NOMO-1 treated with dmso at 0.1 percent for 144 hours (cell line): ENCODE data around the gene RIPPLY2.
"Not testable (repeated sequence)": the region's sequence is repeated elsewhere in the genome, so short reads cannot be mapped to it uniquely, and the experiment has no call there.

ENCODE experiments used
- DNase-seq: peaks from one replicate; lab custom pipeline; 2025; ENCODE audit not compliant: unreplicated experiment; lab: John Stamatoyannopoulos, UW

The RIPPLY2 gene

GRCh38 chr6:83853178-83854000 is at the start of gene RIPPLY2:
Gene RIPPLY2, plus strand, starts transcription at chr6:83853360. Its CDS starts 57 bp downstream, at chr6:83853417.
- no peak for DNase-seq

DNA sequence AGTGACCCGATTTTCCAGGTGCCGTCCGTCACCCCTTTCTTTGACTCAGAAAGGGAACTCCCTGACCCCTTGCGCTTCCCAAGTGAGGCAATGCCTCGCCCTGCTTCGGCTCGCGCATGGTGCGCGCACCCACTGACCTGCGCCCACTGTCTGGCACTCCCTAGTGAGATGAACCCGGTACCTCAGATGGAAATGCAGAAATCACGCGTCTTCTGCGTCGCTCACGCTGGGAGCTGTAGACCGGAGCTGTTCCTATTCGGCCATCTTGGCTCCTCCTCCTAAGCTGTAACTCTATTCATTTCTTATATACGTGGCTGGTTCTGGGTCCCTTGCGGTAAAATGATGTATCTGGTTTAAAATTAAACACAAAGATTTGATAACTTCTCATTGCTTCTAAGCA is 49.7 kb upstream of the RIPPLY2 start:
- DNase-seq = not testable (repeated sequence)

GRCh38 chr6:83804886-83805285 is 48.3 kb upstream of the RIPPLY2 start:
- DNase-seq = no peak

GRCh38 chr6:83808005-83808404 is 45.2 kb upstream of the RIPPLY2 start:
- no peak for DNase-seq

GRCh38 chr6:83808926-83809325 is 44.2 kb upstream of the RIPPLY2 start:
- DNase-seq = no peak

GRCh38 chr6:83812595-83812994 is 40.6 kb upstream of the RIPPLY2 start:
- no peak for DNase-seq

DNA sequence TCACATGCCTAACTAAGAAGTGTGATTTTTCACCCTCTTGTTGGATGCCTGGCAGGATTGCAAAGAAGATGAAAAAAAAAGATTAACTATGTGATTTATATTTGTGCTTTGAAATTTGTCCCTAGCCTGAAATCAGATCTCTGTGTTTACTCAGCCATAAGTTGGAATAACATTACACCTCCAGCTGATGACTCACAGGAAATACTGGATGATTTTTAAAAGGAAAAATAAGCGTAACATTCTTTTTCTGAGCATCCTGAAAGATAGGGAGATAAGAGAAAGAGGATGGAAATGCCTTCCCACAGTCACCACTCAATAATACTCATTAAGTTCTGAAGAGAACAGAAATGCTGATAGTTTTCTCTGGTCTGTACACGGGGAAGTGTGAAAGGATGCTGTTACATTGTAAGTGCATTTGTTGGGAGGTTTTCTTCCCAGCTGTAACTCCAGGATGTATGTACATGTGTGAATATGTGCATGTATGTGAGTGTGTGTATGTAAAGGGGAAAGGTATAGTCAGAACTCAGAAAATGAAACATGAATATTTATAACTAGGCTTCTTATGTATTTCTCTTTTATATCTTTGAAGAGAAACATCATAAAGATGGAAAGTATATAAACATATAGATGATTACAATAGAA is 37.4 kb upstream of the RIPPLY2 start:
- DNase-seq = no peak

- no peak for DNase-seq
Measured at GRCh38 chr6:83822629-83823169, 30.5 kb upstream of the RIPPLY2 start.

- DNase-seq = no peak
Measured at GRCh38 chr6:83824388-83824801, 28.8 kb upstream of the RIPPLY2 start.

DNA sequence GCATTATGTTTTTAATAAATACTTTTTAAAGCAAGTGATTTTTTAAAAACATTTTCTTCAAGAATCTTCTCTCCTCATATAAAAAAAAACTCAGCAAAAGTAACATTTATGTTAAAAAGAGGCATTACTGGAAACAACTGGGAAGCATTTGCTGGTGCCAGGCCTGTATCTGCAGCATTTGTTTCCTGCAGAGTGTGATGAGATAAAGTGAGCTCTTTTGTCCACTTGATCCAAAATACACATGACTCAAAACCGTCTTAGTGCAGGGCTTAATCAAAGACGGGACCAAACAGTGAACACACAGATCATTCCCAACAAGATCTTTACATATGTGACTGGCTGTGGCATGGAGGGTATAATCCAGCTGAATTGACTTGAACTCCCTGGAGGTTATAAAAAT is 28.3 kb upstream of the RIPPLY2 start:
- DNase-seq = no peak

GRCh38 chr6:83827050-83827449 is 26.1 kb upstream of the RIPPLY2 start:
- DNase-seq = no peak

GRCh38 chr6:83838727-83839126 is 14.4 kb upstream of the RIPPLY2 start:
- DNase-seq = no peak

DNA sequence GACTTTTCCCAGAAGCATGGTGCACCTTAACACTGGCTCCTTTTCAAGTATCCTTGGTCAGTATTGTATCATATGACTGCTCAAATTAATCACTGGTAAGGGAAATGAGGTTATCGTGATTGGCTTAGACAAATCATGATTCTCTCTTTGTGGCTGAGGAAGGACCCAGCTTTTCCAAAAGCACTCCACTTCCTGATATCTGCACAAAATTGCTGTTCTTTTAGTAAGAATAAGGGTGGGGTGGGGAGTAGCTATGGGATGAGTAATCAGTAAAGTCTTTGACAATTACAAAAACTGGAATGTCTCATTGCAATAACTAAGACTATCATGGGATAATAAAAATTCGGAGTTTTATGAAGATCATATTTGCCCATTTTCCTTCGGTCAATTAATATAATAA is 9.0 kb upstream of the RIPPLY2 start:
- DNase-seq = no peak

DNA sequence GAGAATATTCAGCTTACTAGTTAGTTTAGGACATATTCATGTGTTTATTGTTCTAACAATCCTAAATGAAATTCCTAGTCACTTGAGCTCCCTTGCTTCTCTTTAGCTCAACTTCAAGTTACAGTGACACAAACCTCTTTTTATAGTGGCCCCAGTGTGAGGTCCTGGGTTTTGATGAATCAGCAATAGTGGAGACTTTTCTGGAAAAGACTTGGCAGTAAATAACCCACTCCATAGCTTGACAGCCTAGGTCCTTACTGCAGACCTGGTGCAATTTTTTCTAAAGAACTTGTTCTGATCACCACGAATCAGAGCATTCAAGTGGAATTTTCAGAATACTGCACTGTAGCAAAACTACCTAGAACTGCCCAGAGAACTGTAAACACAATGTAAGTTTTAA is 6.9 kb upstream of the RIPPLY2 start:
- DNase-seq = no peak

GRCh38 chr6:83847179-83847578 is 6.0 kb upstream of the RIPPLY2 start:
- DNase-seq = no peak

DNA sequence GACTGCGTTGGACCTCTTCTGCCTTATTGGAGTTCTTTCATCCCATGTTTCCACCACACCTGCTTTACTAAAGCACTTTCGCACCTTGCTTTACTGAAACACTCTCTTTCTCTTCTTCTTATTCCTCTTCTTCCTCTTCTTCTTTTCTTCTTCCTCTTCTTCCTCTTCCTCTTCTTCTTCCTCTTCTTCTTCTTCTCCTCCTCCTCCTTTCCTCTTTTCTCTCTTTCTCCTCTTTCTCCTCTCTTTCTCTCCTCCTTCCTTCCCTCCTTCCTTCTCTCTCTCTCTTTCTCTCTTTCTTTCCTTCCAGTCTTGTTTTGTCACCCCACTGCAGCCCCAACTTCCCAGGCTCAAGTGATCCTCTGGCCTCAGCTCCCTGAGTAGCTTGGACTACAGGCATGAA is 4.0 kb upstream of the RIPPLY2 start:
- DNase-seq = no peak

GRCh38 chr6:83849610-83850009 is 3.5 kb upstream of the RIPPLY2 start:
- no peak for DNase-seq

DNA sequence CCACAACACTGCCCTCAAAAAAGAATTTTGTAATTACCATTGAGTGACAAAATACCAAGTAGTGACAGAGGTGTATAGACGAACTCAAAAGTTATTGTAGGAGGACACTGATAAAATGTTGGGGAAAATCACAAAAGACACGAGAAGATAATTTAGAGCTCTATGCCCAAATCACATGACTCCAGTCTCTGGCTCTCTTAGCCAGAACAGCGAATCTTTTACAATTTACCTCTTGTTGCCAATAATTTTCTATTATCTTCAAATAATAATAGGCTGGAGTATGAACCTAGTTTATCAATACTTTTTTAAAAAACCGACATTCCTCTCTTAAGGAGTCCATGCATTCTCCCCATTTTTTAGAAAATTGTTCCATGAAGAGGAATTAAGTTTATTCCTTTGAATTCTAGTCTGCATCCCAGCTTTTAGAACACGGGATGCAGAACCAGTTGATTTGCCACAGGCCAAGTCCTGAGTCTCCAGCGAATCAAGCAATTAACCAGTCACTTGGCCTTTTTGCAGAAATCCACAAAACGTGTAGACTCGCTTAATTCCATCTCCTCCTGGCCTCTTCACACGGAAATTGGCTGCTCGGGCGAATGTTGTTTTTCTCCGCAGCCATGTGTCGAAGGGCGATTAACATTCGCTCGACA is 507 bp upstream of the RIPPLY2 start:
- DNase-seq = no peak

GRCh38 chr6:83854001-83854501 is 891 bp downstream of the RIPPLY2 start:
- no peak for DNase-seq

DNA sequence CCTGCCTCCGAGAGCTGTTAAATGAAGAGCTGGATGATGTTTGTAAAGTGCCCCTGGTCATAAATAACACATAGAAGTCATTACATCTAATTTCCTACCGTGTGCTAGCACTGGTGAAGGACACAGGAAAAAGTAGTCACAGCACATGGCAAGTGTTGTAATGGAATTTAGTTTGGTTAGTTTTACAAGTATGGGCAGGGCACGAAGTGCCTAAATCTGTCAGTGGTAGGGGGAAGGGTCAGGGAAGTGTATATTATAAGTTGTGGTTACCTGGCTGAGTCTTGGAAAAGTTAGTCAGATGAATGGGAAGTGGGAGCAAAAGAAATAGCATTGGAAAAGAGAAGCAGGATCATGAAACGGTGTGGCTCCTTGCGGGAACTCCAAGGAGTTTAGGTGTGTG is 1.6 kb downstream of the RIPPLY2 start:
- DNase-seq = no peak
